AG04450 (cell line): ENCODE measurements around the gene PAXX. TPM values are rescaled to one million over a fixed set of nuclear protein-coding genes. Genes with fewer than 3 reads are reported as not detected.

Source experiments
- CTCF ChIA-PET: fragments of 300-600, 350-600 bp; formaldehyde crosslinking; extraction: SDS; loops from one replicate; lab custom pipeline; 2022; ENCODE audit warnings: antibody characterized with exemption, inconsistent platforms; lab: Charles Lee
- POLR2A ChIA-PET: fragments of 350-600 bp; formaldehyde crosslinking; extraction: SDS; loops from one replicate; lab custom pipeline; 2021; ENCODE audit warnings: antibody characterized with exemption, inconsistent platforms; lab: Yijun Ruan, JAX
- DNase-seq: peaks from one replicate; pipeline ENCODE4 v3.0.0-alpha.2; 2011; ENCODE audit warnings: low read depth, low spot score
- H3K27ac ChIP-seq: one replicate; pipeline ENCODE4 v1.5.1; 2012; ENCODE audit warnings: low read depth, low read length, control low read depth
- H3K27me3 ChIP-seq: one replicate; pipeline ENCODE4 v1.6.0; 2012; ENCODE audit warnings: low read length; ENCODE audit not compliant: control insufficient read depth, insufficient read depth
- H3K4me3 ChIP-seq: 2 replicates; pipeline ENCODE4 v1.5.1; 2011; ENCODE audit warnings: mild to moderate bottlenecking, low read depth, low read length, control low read depth
- H3K9me3 ChIP-seq: 2 replicates; pipeline ENCODE4 v1.5.1; 2012; ENCODE audit warnings: low read length; ENCODE audit not compliant: control insufficient read depth, insufficient read depth
- CTCF ChIP-seq: IDR thresholded peaks from 2 replicates; pipeline ENCODE4 v1.5.1; 2011; ENCODE audit warnings: low read depth, low read length, control low read depth, inconsistent platforms
- polyA plus RNA-seq: library from polyadenylated mRNA; depleted of rRNA; stranded (reverse); fragments of >200 nt; gene quantifications from 2 replicates; pipeline ENCODE4 v1.2.3, GENCODE V29; 2011

The PAXX gene
- polyA plus RNA-seq, 1 experiment: 6.0 TPM

DNA sequence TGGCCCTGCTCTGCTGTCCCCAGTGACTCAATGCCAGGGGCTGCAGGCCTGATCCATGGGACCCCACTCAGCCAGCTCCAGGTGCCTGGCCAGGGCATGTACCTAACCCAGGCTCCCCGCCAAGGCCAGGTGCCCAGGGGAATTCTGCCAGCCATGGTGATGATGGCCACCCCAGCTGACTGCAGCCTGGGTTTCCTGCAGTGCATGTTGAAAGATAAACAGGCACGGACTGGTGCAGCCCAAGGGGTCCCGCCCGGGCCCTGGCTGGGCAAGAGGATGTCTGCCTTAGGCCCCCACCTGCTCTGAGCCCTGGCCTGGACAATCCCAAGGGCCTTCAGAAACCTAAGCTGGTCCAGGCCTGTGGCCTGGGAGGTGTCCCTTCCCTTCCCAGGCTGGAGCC is 34.6 kb downstream of the PAXX start:
- TF ChIP-seq CTCF: no peak
- Histone ChIP-seq H3K27ac (no peak overlapping the region), H3K27me3 (no peaks in the 10 kb centered on the region), H3K9me3 (peaks cover 6% of the 10 kb centered on the region; the same call in 1 of the 2 replicates), H3K4me3 (peak overlapping the region; percentile 58)
- DNase-seq: no peak
- ChIA-PET CTCF (interaction anchor here (0.7 kb wide), 1 partner anchor 11 kb away, joined by 3 read pairs; no protein-coding TSS in a partner anchor), POLR2A (no interaction called here)

DNA sequence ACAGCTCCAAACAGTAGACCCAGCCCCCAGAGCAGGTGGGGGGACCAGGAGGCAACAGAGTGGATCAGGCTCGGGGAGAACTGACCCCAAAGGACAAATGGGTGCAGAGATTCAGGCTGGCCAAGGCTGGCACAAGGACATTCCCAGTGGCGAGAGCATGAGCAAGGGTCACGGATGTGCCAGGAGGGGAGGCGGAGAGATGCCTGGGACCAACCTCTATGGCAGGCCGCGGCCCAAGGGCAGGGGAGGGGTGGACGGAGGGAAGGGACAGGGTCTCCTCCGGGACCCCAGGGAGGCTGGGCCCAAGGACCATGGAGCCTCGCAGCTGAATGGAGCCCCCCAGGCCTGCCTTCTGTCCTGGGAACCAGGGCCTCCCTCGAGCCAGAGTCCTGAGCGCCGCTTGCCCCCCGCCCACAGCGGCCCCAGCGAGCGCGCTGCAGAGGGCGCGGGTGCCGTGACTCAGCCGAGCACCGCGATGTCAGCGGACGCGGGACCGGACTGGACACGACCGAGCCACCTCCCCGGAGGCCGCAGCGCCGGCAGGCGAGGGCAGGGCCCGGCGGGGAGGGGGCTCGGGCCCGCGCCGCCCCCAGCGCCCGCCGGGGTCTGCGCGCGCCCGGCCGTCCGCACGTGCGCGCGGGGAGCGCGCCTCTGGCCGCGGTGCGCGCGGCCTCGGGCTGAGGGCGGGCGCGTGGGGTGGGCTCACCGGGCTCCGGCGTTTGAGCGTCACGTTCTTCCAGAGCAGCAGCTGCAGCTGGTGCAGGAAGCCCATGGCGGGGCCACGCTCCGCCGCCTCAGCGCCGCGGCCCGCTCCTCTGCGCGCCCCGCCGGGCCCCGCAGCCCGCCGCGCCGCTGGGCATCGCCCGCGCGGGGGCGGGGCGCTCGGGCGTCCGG is 35.4 kb downstream of the PAXX start, which contains the start of gene ABCA2:
Gene ABCA2, minus strand, starts transcription at position 869 of the 894 bp plus-strand sequence. Its CDS starts 97 bp downstream, at position 772.
- no peaks in the 10 kb centered on the region; the same call in 1 of the 2 replicates for H3K9me3 ChIP-seq
- no peak within 1 kb of the TSS for H3K27ac ChIP-seq
- no peaks in the 10 kb centered on the region for H3K27me3 ChIP-seq
- TF ChIP-seq CTCF: no peak
- ChIA-PET CTCF (no interaction called here), POLR2A (no interaction called here)
- DNase-seq: no peak
- peak within 1 kb of the TSS; percentile 59 for H3K4me3 ChIP-seq

DNA sequence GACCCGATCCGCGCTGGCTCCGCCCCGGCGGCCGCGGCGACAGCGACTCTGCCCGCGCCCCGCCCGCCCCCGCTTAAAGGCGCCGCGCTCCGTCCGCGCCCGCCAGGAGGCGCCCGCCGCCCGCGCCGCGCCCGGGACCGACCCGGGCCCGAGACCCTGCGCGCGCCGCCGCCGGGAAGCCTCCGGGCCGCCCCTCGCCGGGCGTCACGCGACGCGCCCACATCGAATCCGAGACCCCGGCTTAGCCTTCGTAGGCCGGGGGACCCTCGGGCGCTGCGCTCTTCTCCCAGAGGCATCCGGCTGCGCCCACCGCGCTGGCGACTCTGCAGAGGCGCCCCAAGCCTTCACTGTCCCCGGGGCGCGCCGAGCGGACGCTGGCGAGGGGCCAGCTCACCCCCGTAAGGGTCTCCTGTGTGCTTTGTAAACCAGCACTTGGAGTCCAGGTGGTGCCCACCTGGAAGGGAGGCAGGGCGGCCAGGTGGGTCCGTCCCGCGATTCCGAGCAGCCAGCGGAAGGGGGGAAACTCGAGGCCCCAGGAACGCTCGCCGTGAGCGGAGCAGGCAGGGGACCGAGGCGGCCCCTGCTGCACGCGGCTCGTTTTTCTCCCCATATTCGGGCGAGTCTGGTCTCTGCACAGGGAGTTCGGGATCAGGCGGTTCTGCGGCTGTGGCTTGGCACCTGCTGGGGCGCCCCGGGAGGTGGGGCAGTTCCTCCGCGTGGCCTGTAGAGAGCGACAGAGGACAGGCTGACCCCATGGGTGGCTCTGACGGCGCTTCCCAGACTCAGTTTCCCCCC is 36.2 kb downstream of the PAXX start:
- TF ChIP-seq CTCF: peak; percentile 29; the same call in 1 of the 2 replicates
- H3K27me3 ChIP-seq: no peaks in the 10 kb centered on the region
- H3K27ac ChIP-seq: no peak overlapping the region
- no peak for DNase-seq
- CTCF ChIA-PET: interaction anchor here (0.6 to 2.2 kb wide), 27 partner anchors 8 to 241 kb away, joined by 3 to 15 read pairs (median 6); partner anchors contain the start of genes C8G, CLIC3, FBXW5 and PAXX
- POLR2A ChIA-PET: interaction anchor here (1.4 kb wide), 1 partner anchor 85 kb away, joined by 3 read pairs; no protein-coding TSS in a partner anchor
- H3K9me3 ChIP-seq: no peaks in the 10 kb centered on the region; the same call in 1 of the 2 replicates
- H3K4me3 ChIP-seq: peak overlapping the region; percentile 59

- Histone ChIP-seq H3K27ac (no peak overlapping the region), H3K9me3 (no peaks in the 10 kb centered on the region; the same call in 1 of the 2 replicates), H3K27me3 (no peaks in the 10 kb centered on the region), H3K4me3 (no peak overlapping the region; the same call in 1 of the 2 replicates)
- ChIA-PET CTCF (interaction anchor here (0.6 to 2.2 kb wide), 34 partner anchors 8 to 242 kb away, joined by 3 to 15 read pairs (median 6); partner anchors contain the start of genes AJM1, C8G, CLIC3 and FBXW5), POLR2A (interaction anchor here (1.4 kb wide), 1 partner anchor 86 kb away, joined by 3 read pairs; no protein-coding TSS in a partner anchor)
- TF ChIP-seq CTCF: peak; percentile 88
- DNase-seq: no peak
Observed at GRCh38 chr9:137029058-137029936, 37.1 kb downstream of the PAXX start.
